ENCODE results near the gene FHOD3. TPM values are rescaled to one million over a fixed set of nuclear protein-coding genes. Genes with fewer than 3 reads are reported as not detected.

FHOD3 gene
- total and polyA plus RNA-seq, 2 of the 8 experiments (the other 6 are each of a cell fraction or from before 2014, with no cell fraction given), result 9.7 to 10.5 TPM

DNA sequence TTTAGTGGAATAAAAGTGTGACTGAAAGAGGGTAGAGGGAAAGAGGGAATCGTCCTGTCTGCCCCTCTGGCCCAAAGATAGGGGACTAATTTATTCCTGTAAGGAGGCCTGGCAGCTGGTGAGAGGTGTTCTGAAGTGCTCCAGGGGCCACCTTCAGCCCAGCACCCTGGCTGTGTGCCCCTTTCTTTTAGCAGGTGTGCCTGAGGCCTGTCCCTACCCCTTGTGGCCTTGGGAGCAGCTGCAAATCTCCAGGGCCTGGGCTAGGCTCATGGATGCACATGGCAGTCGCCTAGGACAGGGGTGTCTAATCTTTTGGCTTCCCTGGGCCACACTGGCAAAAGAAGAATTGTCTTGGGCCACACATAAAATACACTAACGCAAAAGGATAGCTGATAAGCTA is 37.3 kb downstream of the FHOD3 start:
- Histone ChIP-seq H2BK5ac (ENCODE audit: low read depth, low read length) (no peak overlapping the region), H3K36me3 (ENCODE audit: control insufficient read depth in 2 of 4, insufficient read depth in 4 of 4, low read length in 3 of 4) (no peaks in the 10 kb centered on the region), H2BK120ac (replicated peaks; ENCODE audit: low read depth, low read length) (no peak overlapping the region), H3K23me2 (ENCODE audit: low read depth, low read length) (no peaks in the 10 kb centered on the region), H2BK15ac (ENCODE audit: low read length) (no peak overlapping the region), H3K9ac (replicated peaks in 1 of 4; ENCODE audit: extremely low read depth in 1 of 4, low read depth in 3 of 4, low read length in 3 of 4) (no peak overlapping the region), H2AK5ac (ENCODE audit: low read depth, low read length) (no peak overlapping the region), H4K20me1 (replicated peaks in 1 of 2; ENCODE audit: control insufficient read depth in 1 of 2, insufficient read depth in 2 of 2, low read length in 2 of 2) (no peaks in the 10 kb centered on the region), H3K4ac (replicated peaks; ENCODE audit: insufficient read length, low read depth, low read length) (no peak overlapping the region), H3K27ac (ENCODE audit: low read depth, low read length) (no peak overlapping the region), H4K91ac (replicated peaks; ENCODE audit: insufficient read length, low read length) (no peak overlapping the region), H3K18ac (ENCODE audit: extremely low read depth, low read length) (no peak overlapping the region), H4K8ac (ENCODE audit: extremely low read depth, insufficient read depth, low read length) (no peak overlapping the region), H2BK12ac (ENCODE audit: low read depth, low read length) (no peak overlapping the region), H4K5ac (ENCODE audit: insufficient read length, low read depth, low read length) (no peak overlapping the region), H2AFZ (ENCODE audit: low read length) (no peak overlapping the region), H3K9me3 (ENCODE audit: insufficient read depth in 2 of 2, low read depth in 1 of 2, low read length in 1 of 2) (no peaks in the 10 kb centered on the region), H3K14ac (ENCODE audit: insufficient read length) (no peak overlapping the region), H3K79me2 (ENCODE audit: control insufficient read depth in 1 of 2, insufficient read depth in 2 of 2, low read length in 2 of 2) (no peaks in the 10 kb centered on the region), H3K56ac (replicated peaks; ENCODE audit: insufficient read length, low read depth, low read length) (no peak overlapping the region), H3K23ac (ENCODE audit: insufficient read length) (no peak overlapping the region), H3K27me3 (replicated peaks in 1 of 4; ENCODE audit: control insufficient read depth in 3 of 4, extremely low read depth in 1 of 4, insufficient read depth in 3 of 4, low read length in 3 of 4) (no peaks in the 10 kb centered on the region), H3K4me3 (ENCODE audit: extremely low read depth in 1 of 4, insufficient read depth in 2 of 4, low read depth in 3 of 4, low read length in 4 of 4) (no peak overlapping the region), H3K79me1 (ENCODE audit: low read depth, low read length) (no peaks in the 10 kb centered on the region), H3K4me1 (replicated peaks in 1 of 4; ENCODE audit: control insufficient read depth in 3 of 4, insufficient read depth in 4 of 4, low read length in 3 of 4) (peaks cover 3 to 13% (median 10%) of the 10 kb centered on the region in 4 experiments), H3K4me2 (ENCODE audit: insufficient read depth in 1 of 2, low read depth in 2 of 2, low read length in 2 of 2) (no peak overlapping the region), H2BK20ac (ENCODE audit: low read length) (no peak overlapping the region)
- TF ChIP-seq, protein P1, sequence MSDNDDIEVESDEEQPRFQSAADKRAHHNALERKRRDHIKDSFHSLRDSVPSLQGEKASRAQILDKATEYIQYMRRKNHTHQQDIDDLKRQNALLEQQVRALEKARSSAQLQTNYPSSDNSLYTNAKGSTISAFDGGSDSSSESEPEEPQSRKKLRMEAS (IDR thresholded peaks at IDR 0.05), result no peak
- TF ChIP-seq EGR1 (IDR thresholded peaks at IDR 0.05; ENCODE audit: borderline replicate concordance, low read depth, low read length) (no peak), SIX5 (IDR thresholded peaks at IDR 0.05; ENCODE audit: low read depth, low read length) (no peak), RNF2 (IDR thresholded peaks at IDR 0.05; ENCODE audit: borderline replicate concordance, low read depth, low read length, missing control alignments, poor library complexity, severe bottlenecking) (no peak), BCL11A (IDR thresholded peaks at IDR 0.05; ENCODE audit: low read depth in 2 of 2, low read length in 2 of 2) (no peak)
- POLR2A ChIA-PET (ENCODE audit: partially characterized antibody), result interaction anchor here (1.2 kb wide), 1 partner anchor 53 kb away, joined by 3 read pairs; no protein-coding TSS in a partner anchor
- CTCF ChIA-PET (ENCODE audit: partially characterized antibody), result interaction anchor here (0.5 to 1.5 kb wide), 7 partner anchors 23 to 255 kb away, joined by 3 to 5 read pairs (median 4); no protein-coding TSS in a partner anchor
- FAIRE-seq, result no peak
- 78% methylated on average over 3 of the region's 3 CpGs; no CpG with 5 or more reads in 1 of the 2 experiments for WGBS, 2 experiments (ENCODE audit: extremely low coverage in 1 of 2, insufficient coverage in 1 of 2, insufficient read length in 1 of 2, insufficient replicate concordance in 2 of 2, low coverage in 1 of 2, low lambda C conversion rate in 2 of 2, missing lambda C conversion rate in 1 of 2)
- DNase-seq (ENCODE audit: low read depth in 1 of 2, low spot score in 2 of 2), result no peak
